HepG2 (cell line): ENCODE results near the gene CRLF1. TPM values are rescaled to one million over a fixed set of nuclear protein-coding genes. Genes with fewer than 3 reads are reported as not detected.
A peak's percentile ranks its signal among the peaks of the same experiment; 100 is the strongest.

ENCODE experiments used
- CENPX ChIP-seq: sonication (generic); formaldehyde crosslinking; IDR thresholded peaks from 2 replicates; pipeline ENCODE4 v1.9.0; 2021; ENCODE audit warnings: mild to moderate bottlenecking, missing genetic modification reagents, moderate library complexity
- CHD4 ChIP-seq: fragments of 200-600 bp; sonication (generic); IDR thresholded peaks from 2 replicates; pipeline ENCODE4 v1.7.0; 2017; ENCODE audit warnings: mild to moderate bottlenecking, low read length, borderline replicate concordance
- DNMT3B ChIP-seq: conservative IDR thresholded peaks from 2 replicates; pipeline ENCODE4 v1.6.1; 2016; ENCODE audit warnings: missing biosample characterization, control low read depth
- GPN1 ChIP-seq: sonication (generic); formaldehyde crosslinking; IDR thresholded peaks from 2 replicates; pipeline ENCODE4 v1.5.1; 2020; ENCODE audit warnings: missing genetic modification reagents, borderline replicate concordance
- HMG20A ChIP-seq: IDR thresholded peaks from 2 replicates; pipeline ENCODE4 v1.6.1; 2016; ENCODE audit warnings: borderline replicate concordance
- JUNB ChIP-seq: sonication (generic); formaldehyde crosslinking; IDR thresholded peaks from 2 replicates; pipeline ENCODE4 v1.8.0; 2022; ENCODE audit warnings: missing genetic modification reagents, mild to moderate bottlenecking, borderline replicate concordance
- MATR3 ChIP-seq: sonication (generic); formaldehyde crosslinking; IDR thresholded peaks from 2 replicates; pipeline ENCODE4 v1.4.0; 2020; ENCODE audit warnings: missing genetic modification reagents
- MYPOP ChIP-seq: sonication (generic); formaldehyde crosslinking; IDR thresholded peaks from 2 replicates; pipeline ENCODE4 v1.8.1; 2023; ENCODE audit warnings: mild to moderate bottlenecking, moderate library complexity, missing genetic modification reagents
- POLR2AphosphoS2 ChIP-seq: IDR thresholded peaks from 2 replicates; pipeline ENCODE4 v1.6.1; 2011; ENCODE audit warnings: low read depth, low read length, improper control_type of control experiment
- PRDM4 ChIP-seq: sonication (generic); formaldehyde crosslinking; IDR thresholded peaks from 2 replicates; pipeline ENCODE4 v1.9.0; 2021; ENCODE audit warnings: missing genetic modification reagents, borderline replicate concordance
- TMF1 ChIP-seq: sonication (generic); formaldehyde crosslinking; IDR thresholded peaks from 2 replicates; pipeline ENCODE4 v1.8.1; 2022; ENCODE audit warnings: low read depth, missing genetic modification reagents
- U2AF1 ChIP-seq: fragments of 200-400 bp; formaldehyde crosslinking; optimal IDR thresholded peaks from 2 replicates; pipeline ENCODE3; 2017; ENCODE audit warnings: mild to moderate bottlenecking, low read depth, low read length
- ZFP90 ChIP-seq: sonication (generic); formaldehyde crosslinking; IDR thresholded peaks from 2 replicates; pipeline ENCODE4 v1.8.0; 2022; ENCODE audit warnings: missing genetic modification reagents, mild to moderate bottlenecking, inconsistent platforms, borderline replicate concordance
- ZNF17 ChIP-seq: sonication (generic); formaldehyde crosslinking; IDR thresholded peaks from 2 replicates; pipeline ENCODE4 v1.5.0; 2020; ENCODE audit warnings: mild to moderate bottlenecking, missing genetic modification reagents
- ZNF224 ChIP-seq: sonication (generic); formaldehyde crosslinking; IDR thresholded peaks from 2 replicates; pipeline ENCODE4 v1.5.0; 2020; ENCODE audit warnings: mild to moderate bottlenecking, missing genetic modification reagents
- ZNF276 ChIP-seq: sonication (generic); formaldehyde crosslinking; IDR thresholded peaks from 2 replicates; pipeline ENCODE4 v1.4.0; 2020; ENCODE audit warnings: mild to moderate bottlenecking, low read depth, missing genetic modification reagents
- ZNF713 ChIP-seq: sonication (generic); formaldehyde crosslinking; IDR thresholded peaks from 2 replicates; pipeline ENCODE4 v1.4.0; 2020; ENCODE audit warnings: mild to moderate bottlenecking, missing genetic modification reagents
- ZNF737 ChIP-seq: sonication (generic); formaldehyde crosslinking; IDR thresholded peaks from 2 replicates; pipeline ENCODE4 v1.5.0; 2020; ENCODE audit warnings: missing genetic modification reagents, mild to moderate bottlenecking, borderline replicate concordance
- ZNF777 ChIP-seq: sonication (generic); formaldehyde crosslinking; IDR thresholded peaks from 2 replicates; pipeline ENCODE4 v1.4.0; 2020; ENCODE audit warnings: missing genetic modification reagents
- ZXDC ChIP-seq: sonication (generic); formaldehyde crosslinking; IDR thresholded peaks from 2 replicates; pipeline ENCODE4 v1.5.0; 2020; ENCODE audit warnings: mild to moderate bottlenecking, missing genetic modification reagents
- polyA plus RNA-seq, 8 experiments: library from polyadenylated mRNA; depleted of rRNA in 3 of 8; stranded (reverse) in 7 of 8; unstranded in 1 of 8; fragments of >200 nt; fragmentation: Illumina TruSeq in 4 of 8; extraction: Trizol in 4 of 8; gene quantifications; 2 replicates each; pipeline versions ENCODE4 v1.2.1 to v1.2.3, GENCODE V29; 2011 to 2016; ENCODE audit warnings: low read depth in 4 of 8, missing spikeins in 1 of 8, mixed read lengths in 1 of 8; ENCODE audit not compliant: insufficient read depth in 1 of 8
- total RNA-seq, 5 experiments: library from RNA; depleted of rRNA; stranded (reverse); fragments of >200 nt; fragmentation: Illumina TruSeq; extraction: Trizol; gene quantifications; 2 replicates each; pipeline ENCODE4 v1.2.3, GENCODE V29; 2016; ENCODE audit warnings: low read depth in 1 of 5

CRLF1 gene
- total and polyA plus RNA-seq, 2 of the 13 experiments (the other 11 are each of a cell fraction or from before 2014, with no cell fraction given), result 217 to 296 TPM

- no peak for TF ChIP-seq POLR2AphosphoS2
- no peak for TF ChIP-seq ZNF17 (CRISPR knock-in tag)
- TF ChIP-seq JUNB (CRISPR knock-in tag), result no peak
- no peak; the same call in none of the 2 replicates for TF ChIP-seq MYPOP (CRISPR knock-in tag)
- TF ChIP-seq CENPX (CRISPR knock-in tag), result no peak
- TF ChIP-seq ZNF737 (CRISPR knock-in tag), result no peak
- no peak; the same call in 1 of the 2 replicates for TF ChIP-seq ZFP90 (CRISPR knock-in tag)
- TF ChIP-seq HMG20A, result peak; percentile 23; the same call in 1 of the 2 replicates
- no peak for TF ChIP-seq DNMT3B (CRISPR knock-in tag)
- TF ChIP-seq U2AF1, result peak; percentile 63
- TF ChIP-seq TMF1, result peak; percentile 52
- no peak for TF ChIP-seq ZXDC (CRISPR knock-in tag)
- peak; percentile 89; the same call in 1 of the 2 replicates for TF ChIP-seq ZNF713 (CRISPR knock-in tag)
- no peak for TF ChIP-seq MATR3 (CRISPR knock-in tag)
- no peak for TF ChIP-seq ZNF224 (CRISPR knock-in tag)
- TF ChIP-seq CHD4, result no peak
- no peak for TF ChIP-seq PRDM4 (CRISPR knock-in tag)
- no peak for TF ChIP-seq ZNF276 (CRISPR knock-in tag)
- TF ChIP-seq GPN1 (CRISPR knock-in tag), result no peak
- peak; percentile 68 for TF ChIP-seq ZNF777 (CRISPR knock-in tag)
These were observed 17.8 kb downstream of the CRLF1 start, which contains the start of gene REX1BD (continued) for GRCh38 chr19:18588611-18589379.
